A673 (cell line): ENCODE results near the gene GRID1. TPM values are rescaled to one million over a fixed set of nuclear protein-coding genes. Genes with fewer than 3 reads are reported as not detected.

Source experiments
- BruUV-seq: library from RNA; stranded (reverse); fragments of 400-500 nt; replicated peaks from 2 replicates; lab custom pipeline; 2021; lab: Mats Ljungman, UMichigan
- CTCF ChIA-PET: fragments of 300-600 bp; sonication (Branson Sonifier 250); formaldehyde crosslinking; loops from one replicate; lab custom pipeline; 2022; ENCODE audit warnings: antibody characterized with exemption; lab: Charles Lee
- POLR2A ChIA-PET: fragments of 300-600 bp; sonication (Branson Sonifier 250); formaldehyde crosslinking; loops from one replicate; lab custom pipeline; 2022; ENCODE audit warnings: antibody characterized with exemption; ENCODE audit not compliant: low non-redundant PET; lab: Charles Lee
- DNase-seq: peaks from one replicate; pipeline ENCODE4 v3.0.0-alpha.2; 2015; ENCODE audit warnings: low spot score
- H3K27ac ChIP-seq: fragments of 200-600 bp; sonication (generic); 2 replicates; pipeline ENCODE4 v1.5.1; 2016; ENCODE audit warnings: mixed run types, low read depth, mild to moderate bottlenecking, mixed read lengths, antibody characterized with exemption, low read length; ENCODE audit not compliant: poor library complexity, severe bottlenecking
- H3K27me3 ChIP-seq: fragments of 200-600 bp; sonication (generic); replicated peaks from 2 replicates; pipeline ENCODE4 v1.6.1; 2017; ENCODE audit warnings: mixed run types, low read depth, mild to moderate bottlenecking, mixed read lengths, antibody characterized with exemption, low read length; ENCODE audit not compliant: insufficient read depth, poor library complexity
- H3K36me3 ChIP-seq: fragments of 200-600 bp; sonication (generic); 2 replicates; pipeline ENCODE4 v1.6.1; 2016; ENCODE audit warnings: mixed run types, mild to moderate bottlenecking, mixed read lengths, antibody characterized with exemption, low read length; ENCODE audit not compliant: insufficient read depth, poor library complexity, severe bottlenecking
- H3K4me1 ChIP-seq: fragments of 200-600 bp; sonication (generic); 2 replicates; pipeline ENCODE4 v1.6.1; 2017; ENCODE audit warnings: mixed run types, mild to moderate bottlenecking, mixed read lengths, antibody characterized with exemption, low read length; ENCODE audit not compliant: insufficient read depth, poor library complexity, severe bottlenecking
- H3K4me3 ChIP-seq: fragments of 200-600 bp; sonication (generic); 2 replicates; pipeline ENCODE4 v1.5.1; 2016; ENCODE audit warnings: low read depth, mixed run types, mild to moderate bottlenecking, mixed read lengths, low read length; ENCODE audit not compliant: poor library complexity, severe bottlenecking
- H3K9me3 ChIP-seq: fragments of 200-600 bp; sonication (generic); 2 replicates; pipeline ENCODE4 v1.6.1; 2016; ENCODE audit warnings: mixed run types, low read depth, mild to moderate bottlenecking, mixed read lengths, antibody characterized with exemption, low read length; ENCODE audit not compliant: poor library complexity, severe bottlenecking
- EZH2 ChIP-seq: fragments of 200-600 bp; sonication (generic); IDR thresholded peaks from 2 replicates; pipeline ENCODE4 v1.6.1; 2017; ENCODE audit warnings: borderline replicate concordance, low read depth, mild to moderate bottlenecking, mixed read lengths, antibody characterized with exemption, low read length; ENCODE audit not compliant: poor library complexity, severe bottlenecking
- intact Hi-C: fragments of 100-400 bp; cut with micrococcal nuclease; formaldehyde crosslinking; loops from one replicate; pipeline ENCODE4 v1.10.0; 2022; ENCODE audit not compliant: unreplicated experiment
- total RNA-seq: library from RNA; stranded (reverse); gene quantifications from 2 replicates; pipeline ENCODE4 v1.2.3, GENCODE V29; 2021
- TF ChIP-seq, protein P1 (sequence below): fragments of 300-800, 200-600 bp; sonication (generic); conservative IDR thresholded peaks from 2 replicates; pipeline ENCODE4 v1.5.1; 2017; ENCODE audit warnings: low read depth, mild to moderate bottlenecking, antibody characterized with exemption, low read length, moderate library complexity, mixed read lengths

GRID1 gene
- total RNA-seq, 1 experiment from 2014 or later, result not detected

DNA sequence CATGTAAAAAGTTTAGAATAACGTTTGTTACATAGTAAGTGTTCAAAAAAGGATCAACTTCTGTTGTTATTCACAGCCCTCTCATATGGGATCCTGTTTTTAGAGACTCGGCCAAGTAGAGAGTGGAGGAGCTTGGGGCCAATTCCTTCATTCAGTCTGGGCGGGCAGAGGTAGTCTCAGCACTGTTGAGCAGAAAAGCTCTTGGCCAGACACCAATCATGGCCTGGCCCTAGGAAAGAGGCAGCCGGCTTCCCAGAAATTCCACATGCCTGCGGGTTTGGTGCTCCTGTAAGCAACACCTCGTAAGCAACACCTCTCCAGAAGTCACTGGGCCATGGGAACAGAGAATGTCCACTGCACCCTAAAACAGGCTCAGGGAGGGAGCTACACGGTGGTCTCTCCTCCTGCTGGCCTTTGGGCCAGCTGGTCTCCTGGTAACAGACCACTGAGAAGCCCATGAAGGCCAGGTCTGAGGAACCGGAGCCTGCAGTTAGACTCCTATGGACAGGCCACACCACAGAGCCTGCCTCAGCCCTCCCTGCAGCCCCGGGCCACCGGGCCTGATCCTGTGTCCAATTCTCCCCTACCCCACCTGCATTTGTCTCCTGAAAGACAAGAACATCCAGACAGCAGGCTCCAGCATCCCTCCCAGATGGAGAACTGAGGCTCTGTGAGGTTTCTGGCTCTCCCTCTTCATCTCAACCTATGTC, 149.1 kb downstream of the GRID1 start:
- intact Hi-C loops, result no loop called here
- H3K4me1 ChIP-seq, result no peaks in the 10 kb centered on the region
- ChIA-PET POLR2A (no interaction called here), CTCF (no interaction called here)
- TF ChIP-seq, protein P1, sequence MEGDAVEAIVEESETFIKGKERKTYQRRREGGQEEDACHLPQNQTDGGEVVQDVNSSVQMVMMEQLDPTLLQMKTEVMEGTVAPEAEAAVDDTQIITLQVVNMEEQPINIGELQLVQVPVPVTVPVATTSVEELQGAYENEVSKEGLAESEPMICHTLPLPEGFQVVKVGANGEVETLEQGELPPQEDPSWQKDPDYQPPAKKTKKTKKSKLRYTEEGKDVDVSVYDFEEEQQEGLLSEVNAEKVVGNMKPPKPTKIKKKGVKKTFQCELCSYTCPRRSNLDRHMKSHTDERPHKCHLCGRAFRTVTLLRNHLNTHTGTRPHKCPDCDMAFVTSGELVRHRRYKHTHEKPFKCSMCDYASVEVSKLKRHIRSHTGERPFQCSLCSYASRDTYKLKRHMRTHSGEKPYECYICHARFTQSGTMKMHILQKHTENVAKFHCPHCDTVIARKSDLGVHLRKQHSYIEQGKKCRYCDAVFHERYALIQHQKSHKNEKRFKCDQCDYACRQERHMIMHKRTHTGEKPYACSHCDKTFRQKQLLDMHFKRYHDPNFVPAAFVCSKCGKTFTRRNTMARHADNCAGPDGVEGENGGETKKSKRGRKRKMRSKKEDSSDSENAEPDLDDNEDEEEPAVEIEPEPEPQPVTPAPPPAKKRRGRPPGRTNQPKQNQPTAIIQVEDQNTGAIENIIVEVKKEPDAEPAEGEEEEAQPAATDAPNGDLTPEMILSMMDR, result no peak
- TF ChIP-seq EZH2, result no peak
- BruUV-seq, result no TSS peak
- no peak for DNase-seq
- no peak overlapping the region for H3K4me3 ChIP-seq
- H3K27me3 ChIP-seq, result peaks cover 11% of the 10 kb centered on the region
- H3K36me3 ChIP-seq, result no peaks in the 10 kb centered on the region
- no peaks in the 10 kb centered on the region for H3K9me3 ChIP-seq
- H3K27ac ChIP-seq, result no peak overlapping the region

DNA sequence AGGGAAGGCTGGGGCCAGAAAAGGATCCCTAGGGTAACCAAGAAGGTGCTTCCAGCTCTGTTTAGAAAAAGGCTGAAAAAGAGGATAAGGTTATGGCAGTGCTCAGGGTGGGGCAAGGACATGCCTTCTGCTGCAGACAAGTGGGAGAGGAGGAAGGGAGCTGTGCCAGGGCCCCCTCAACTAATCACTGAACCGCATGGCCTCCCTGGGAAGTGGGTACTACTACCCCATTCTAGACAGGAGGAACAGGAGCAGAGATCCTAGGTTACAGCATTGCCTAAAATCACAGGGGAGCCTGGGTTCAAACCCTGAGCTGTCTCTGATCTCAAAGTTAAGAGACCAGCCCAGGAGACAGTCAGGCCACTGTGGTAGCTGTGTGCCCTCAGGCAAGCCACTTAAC, 149.7 kb downstream of the GRID1 start:
- no peak for TF ChIP-seq EZH2
- no peaks in the 10 kb centered on the region for H3K9me3 ChIP-seq

DNA sequence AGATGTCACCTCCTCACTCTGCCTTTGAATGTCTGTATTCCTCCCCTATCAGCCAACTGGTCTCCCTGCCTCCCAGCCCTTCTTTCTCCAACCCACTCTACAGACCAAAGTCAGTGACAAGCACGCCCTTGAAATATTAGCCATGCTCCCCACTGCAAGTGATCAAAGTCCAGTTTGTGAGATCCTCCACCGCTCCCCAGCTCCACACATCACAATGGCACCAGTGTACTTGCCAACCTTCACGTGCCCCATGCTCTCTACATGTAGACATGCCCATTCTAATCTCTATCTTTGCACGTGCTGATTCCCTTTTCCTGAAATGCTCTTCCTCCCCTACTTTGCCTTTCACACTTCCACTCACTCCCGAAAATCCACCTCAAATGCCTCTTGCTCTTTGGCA, 150.9 kb downstream of the GRID1 start:
- no peak for DNase-seq
- Histone ChIP-seq H3K4me1 (no peaks in the 10 kb centered on the region), H3K27ac (no peak overlapping the region), H3K4me3 (no peak overlapping the region), H3K27me3 (peaks cover 14% of the 10 kb centered on the region), H3K9me3 (no peaks in the 10 kb centered on the region), H3K36me3 (no peaks in the 10 kb centered on the region)
- BruUV-seq, result no TSS peak
- TF ChIP-seq, protein P1, result no peak
- TF ChIP-seq EZH2, result no peak
- intact Hi-C loops, result no loop called here
- CTCF ChIA-PET, result no interaction called here
- POLR2A ChIA-PET, result no interaction called here

More for the DNA sequence above, 149.7 kb downstream of the GRID1 start:
- DNase-seq, result no peak
- Histone ChIP-seq H3K36me3 (no peaks in the 10 kb centered on the region), H3K4me3 (no peak overlapping the region), H3K4me1 (no peaks in the 10 kb centered on the region), H3K27ac (no peak overlapping the region), H3K27me3 (peaks cover 11% of the 10 kb centered on the region)
- intact Hi-C loops, result no loop called here
- BruUV-seq, result no TSS peak
- ChIA-PET CTCF (no interaction called here), POLR2A (no interaction called here)

DNA sequence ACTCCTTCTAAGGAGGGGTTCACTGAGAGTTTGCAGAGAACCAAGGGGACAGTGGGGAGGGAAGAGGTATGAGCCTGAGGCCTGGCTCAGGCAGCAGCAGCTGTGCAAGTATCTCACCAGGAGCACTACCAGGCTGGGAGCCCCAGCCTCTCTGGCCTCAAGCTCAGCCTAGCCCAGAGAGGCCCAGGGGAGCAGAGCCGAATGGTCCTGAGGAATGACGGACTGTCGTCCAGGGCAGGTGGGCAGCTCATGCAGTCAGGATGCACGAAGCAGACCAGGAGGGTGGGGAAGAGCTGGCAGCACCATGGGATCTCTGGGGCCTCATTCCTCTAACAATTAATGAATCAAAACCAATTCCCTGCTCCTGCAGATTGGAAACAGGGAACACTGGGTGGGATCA, 151.5 kb downstream of the GRID1 start:
- no TSS peak for BruUV-seq
- intact Hi-C loops, result no loop called here
- H3K9me3 ChIP-seq, result no peaks in the 10 kb centered on the region
- H3K36me3 ChIP-seq, result no peaks in the 10 kb centered on the region
- POLR2A ChIA-PET, result no interaction called here
- CTCF ChIA-PET, result no interaction called here
- no peak for TF ChIP-seq EZH2
- TF ChIP-seq, protein P1, result no peak
- no peaks in the 10 kb centered on the region for H3K4me1 ChIP-seq
- H3K27ac ChIP-seq, result no peak overlapping the region
- H3K27me3 ChIP-seq, result peaks cover 14% of the 10 kb centered on the region
- H3K4me3 ChIP-seq, result no peak overlapping the region
- no peak for DNase-seq
